ENCODE results near the gene CNN3. TPM values are rescaled to one million over a fixed set of nuclear protein-coding genes. Genes with fewer than 3 reads are reported as not detected.

Gene CNN3
- total RNA-seq, 2 experiments from 2014 or later, result 1.1 to 1.4 TPM

GRCh38 chr1:94958081-94958480, 31.2 kb upstream of the CNN3 start:
- no peak overlapping the region for H3K4me3 Mint-ChIP-seq
- Histone ChIP-seq H3K27me3 (ENCODE audit: control insufficient read depth in 1 of 2, insufficient read depth in 2 of 2, low read length in 2 of 2) (no peaks in the 10 kb centered on the region), H3K36me3 (ENCODE audit: insufficient read depth, low read length) (no peaks in the 10 kb centered on the region), H3K4me1 (ENCODE audit: insufficient read depth, low read length) (no peaks in the 10 kb centered on the region), H3K4me3 (ENCODE audit: low read length) (no peak overlapping the region), H3K27ac (ENCODE audit: low read depth in 1 of 2, low read length in 2 of 2) (no peak overlapping the region), H3K9me3 (ENCODE audit: control insufficient read depth in 1 of 2, insufficient read depth in 1 of 2, low read length in 2 of 2) (no peaks in the 10 kb centered on the region)
- DNase-seq (no peak), ATAC-seq (ENCODE audit: poor library complexity) (no peak)
- ChIA-PET POLR2A (no interaction called here), CTCF (no interaction called here)
- H3K9me3 Mint-ChIP-seq, result no peaks in the 10 kb centered on the region
- H3K4me1 Mint-ChIP-seq (ENCODE audit: low read depth), result peaks cover 17% of the 10 kb centered on the region
- intact Hi-C loops (cut with DNase I, micrococcal nuclease), result no loop called here
- no peak for TF ChIP-seq CTCF (IDR thresholded peaks at IDR 0.05)
- H3K27me3 Mint-ChIP-seq, result no peaks in the 10 kb centered on the region
- H3K36me3 Mint-ChIP-seq (ENCODE audit: low read depth), result peaks cover 3% of the 10 kb centered on the region
- no peak overlapping the region for H3K27ac Mint-ChIP-seq

GRCh38 chr1:94955767-94956632, 29.1 kb upstream of the CNN3 start:
- Histone ChIP-seq H3K4me3 (ENCODE audit: low read length) (no peak overlapping the region), H3K36me3 (ENCODE audit: insufficient read depth, low read length) (no peaks in the 10 kb centered on the region), H3K27ac (ENCODE audit: low read depth in 1 of 2, low read length in 2 of 2) (no peak overlapping the region), H3K27me3 (ENCODE audit: control insufficient read depth in 1 of 2, insufficient read depth in 2 of 2, low read length in 2 of 2) (no peaks in the 10 kb centered on the region), H3K9me3 (ENCODE audit: control insufficient read depth in 1 of 2, insufficient read depth in 1 of 2, low read length in 2 of 2) (no peaks in the 10 kb centered on the region), H3K4me1 (ENCODE audit: insufficient read depth, low read length) (no peaks in the 10 kb centered on the region)
- H3K4me1 Mint-ChIP-seq (ENCODE audit: low read depth), result no peaks in the 10 kb centered on the region
- no peak overlapping the region for H3K27ac Mint-ChIP-seq
- DNase-seq (no peak), ATAC-seq (ENCODE audit: poor library complexity) (no peak)
- ChIA-PET CTCF (interaction anchor here (0.6 kb wide), 1 partner anchor 148 kb away, joined by 3 read pairs; no protein-coding TSS in a partner anchor), POLR2A (no interaction called here)
- intact Hi-C loops (cut with DNase I, micrococcal nuclease), result no loop called here
- H3K4me3 Mint-ChIP-seq, result no peak overlapping the region
- H3K36me3 Mint-ChIP-seq (ENCODE audit: low read depth), result no peaks in the 10 kb centered on the region
- no peaks in the 10 kb centered on the region for H3K27me3 Mint-ChIP-seq
- H3K9me3 Mint-ChIP-seq, result no peaks in the 10 kb centered on the region
- no peak for TF ChIP-seq CTCF (IDR thresholded peaks at IDR 0.05)

- intact Hi-C loops (cut with DNase I, micrococcal nuclease), result no loop called here
- Mint-ChIP-seq H3K9me3 (no peaks in the 10 kb centered on the region), H3K27me3 (no peaks in the 10 kb centered on the region)
Observed at GRCh38 chr1:94954263-94955220, 27.6 kb upstream of the CNN3 start.

More at GRCh38 chr1:94954263-94955220, 27.6 kb upstream of the CNN3 start:
- ATAC-seq (ENCODE audit: poor library complexity) (no peak), DNase-seq (no peak)
- no peaks in the 10 kb centered on the region for H3K9me3 ChIP-seq (ENCODE audit: control insufficient read depth in 1 of 2, insufficient read depth in 1 of 2, low read length in 2 of 2)
- no peaks in the 10 kb centered on the region for H3K36me3 Mint-ChIP-seq (ENCODE audit: low read depth)
- TF ChIP-seq CTCF (IDR thresholded peaks at IDR 0.05), result no peak
- no peak overlapping the region for H3K4me3 ChIP-seq (ENCODE audit: low read length)
- no peak overlapping the region for H3K4me3 Mint-ChIP-seq
- no peak overlapping the region for H3K27ac Mint-ChIP-seq
- POLR2A ChIA-PET, result no interaction called here
- H3K4me1 ChIP-seq (ENCODE audit: insufficient read depth, low read length), result no peaks in the 10 kb centered on the region
- CTCF ChIA-PET, result no interaction called here
- no peaks in the 10 kb centered on the region for H3K4me1 Mint-ChIP-seq (ENCODE audit: low read depth)
- H3K27ac ChIP-seq (ENCODE audit: low read depth in 1 of 2, low read length in 2 of 2), result no peak overlapping the region
- H3K27me3 ChIP-seq (ENCODE audit: control insufficient read depth in 1 of 2, insufficient read depth in 2 of 2, low read length in 2 of 2), result no peaks in the 10 kb centered on the region
- no peaks in the 10 kb centered on the region for H3K36me3 ChIP-seq (ENCODE audit: insufficient read depth, low read length)
